ENCODE measurements around the gene ACVR1B. TPM values are rescaled to one million over a fixed set of nuclear protein-coding genes. Genes with fewer than 3 reads are reported as not detected.

The ACVR1B gene
- total RNA-seq, 1 donor from 2014 or later: 13.8 TPM

GRCh38 chr12:51955702-51956101, 4.2 kb downstream of the ACVR1B start:
- Histone ChIP-seq H3K4me3 (no peak overlapping the region), H3F3A (ENCODE audit: low read depth) (no peaks in the 10 kb centered on the region), H3K4me2 (no peak overlapping the region), H3K4me1 (peaks cover 7% of the 10 kb centered on the region), H3K9ac (no peak overlapping the region), H3K36me3 (no peaks in the 10 kb centered on the region), H3K79me2 (ENCODE audit: low read depth) (peaks cover 87% of the 10 kb centered on the region), H3K9me3 (ENCODE audit: low read depth) (no peaks in the 10 kb centered on the region), H4K20me1 (ENCODE audit: low read depth) (peaks cover 71% of the 10 kb centered on the region), H3K27me3 (peaks cover 6% of the 10 kb centered on the region), H3K27ac (no peak overlapping the region), H2AFZ (replicated peaks) (no peak overlapping the region)
- H3K9me3 Mint-ChIP-seq: no peaks in the 10 kb centered on the region
- H3K4me3 Mint-ChIP-seq: no peak overlapping the region
- no peak overlapping the region for H3K27ac Mint-ChIP-seq
- no peaks in the 10 kb centered on the region for H3K27me3 Mint-ChIP-seq (ENCODE audit: insufficient read depth, low read depth)
- H3K4me1 Mint-ChIP-seq: peaks cover 38% of the 10 kb centered on the region
- TF ChIP-seq CTCF (IDR thresholded peaks at IDR 0.05) (no peak), EZH2 (IDR thresholded peaks at IDR 0.05) (no peak), EZH2phosphoT487 (IDR thresholded peaks at IDR 0.05) (no peak)
- no peak for DNase-seq (ENCODE audit: low spot score)
- H3K36me3 Mint-ChIP-seq: peaks cover 20% of the 10 kb centered on the region

GRCh38 chr12:51958542-51958941, 7.0 kb downstream of the ACVR1B start:
- Histone ChIP-seq H3K79me2 (ENCODE audit: low read depth) (peaks cover 98% of the 10 kb centered on the region), H3K27me3 (no peaks in the 10 kb centered on the region), H3K36me3 (peaks cover 4% of the 10 kb centered on the region), H3K4me3 (no peak overlapping the region), H3K9ac (no peak overlapping the region), H3K4me1 (no peaks in the 10 kb centered on the region), H4K20me1 (ENCODE audit: low read depth) (peaks cover 81% of the 10 kb centered on the region), H3K27ac (no peak overlapping the region), H3K4me2 (no peak overlapping the region), H3F3A (ENCODE audit: low read depth) (no peaks in the 10 kb centered on the region), H2AFZ (replicated peaks) (no peak overlapping the region), H3K9me3 (ENCODE audit: low read depth) (no peaks in the 10 kb centered on the region)
- H3K4me3 Mint-ChIP-seq: no peak overlapping the region
- H3K36me3 Mint-ChIP-seq: peaks cover 30% of the 10 kb centered on the region
- H3K4me1 Mint-ChIP-seq: peaks cover 23% of the 10 kb centered on the region
- no peak for DNase-seq (ENCODE audit: low spot score)
- H3K27ac Mint-ChIP-seq: no peak overlapping the region
- TF ChIP-seq EZH2 (IDR thresholded peaks at IDR 0.05): no peak
- no peak for TF ChIP-seq EZH2phosphoT487 (IDR thresholded peaks at IDR 0.05)
- no peak for TF ChIP-seq CTCF (IDR thresholded peaks at IDR 0.05)
- no peaks in the 10 kb centered on the region for H3K27me3 Mint-ChIP-seq (ENCODE audit: insufficient read depth, low read depth)
- H3K9me3 Mint-ChIP-seq: no peaks in the 10 kb centered on the region

- H3K27me3 ChIP-seq: no peaks in the 10 kb centered on the region
- no peak overlapping the region for H3K27ac Mint-ChIP-seq
- no peaks in the 10 kb centered on the region for H3F3A ChIP-seq (ENCODE audit: low read depth)
- peaks cover 1% of the 10 kb centered on the region for H3K9me3 Mint-ChIP-seq
- H3K4me1 Mint-ChIP-seq: peaks cover 17% of the 10 kb centered on the region
- H3K9ac ChIP-seq: no peak overlapping the region
- H3K4me2 ChIP-seq: no peak overlapping the region
- no peak overlapping the region for H3K4me3 Mint-ChIP-seq
- DNase-seq (ENCODE audit: low spot score): no peak
- H4K20me1 ChIP-seq (ENCODE audit: low read depth): peaks cover 74% of the 10 kb centered on the region
- H3K9me3 ChIP-seq (ENCODE audit: low read depth): no peaks in the 10 kb centered on the region
- no peaks in the 10 kb centered on the region for H3K4me1 ChIP-seq
- no peak overlapping the region for H3K27ac ChIP-seq
- H3K79me2 ChIP-seq (ENCODE audit: low read depth): peaks cover 98% of the 10 kb centered on the region
- peaks cover 8% of the 10 kb centered on the region for H3K36me3 ChIP-seq
- TF ChIP-seq EZH2phosphoT487 (IDR thresholded peaks at IDR 0.05) (no peak), EZH2 (IDR thresholded peaks at IDR 0.05) (no peak), CTCF (IDR thresholded peaks at IDR 0.05) (no peak)
- no peak overlapping the region for H3K4me3 ChIP-seq
- peaks cover 35% of the 10 kb centered on the region for H3K36me3 Mint-ChIP-seq
- H2AFZ ChIP-seq (replicated peaks): no peak overlapping the region
- no peaks in the 10 kb centered on the region for H3K27me3 Mint-ChIP-seq (ENCODE audit: insufficient read depth, low read depth)
Measured at GRCh38 chr12:51959211-51959610, 7.7 kb downstream of the ACVR1B start.
